Endometrial microvascular endothelial cells (primary cell): Measurements from ENCODE around the gene TKFC. TPM values are rescaled to one million over a fixed set of nuclear protein-coding genes. Genes with fewer than 3 reads are reported as not detected.

Source experiments
- in situ Hi-C: cut with HindIII; loops from 2 replicates; pipeline ENCODE4 v1.10.0; 2017; ENCODE audit warnings: low sequenced_read_pairs, low pct_unique_long_range_greater_than_20kb; ENCODE audit errors: inconsistent ontology term
- total RNA-seq: library from RNA; depleted of rRNA; stranded (reverse); fragments of >200 nt; gene quantifications from one replicate; pipeline ENCODE4 v1.2.3, GENCODE V29; 2015; ENCODE audit errors: inconsistent ontology term

Gene TKFC
- total RNA-seq, 1 donor from 2014 or later: 30.4 TPM

- in situ Hi-C loops: no loop called here
These were observed 9.3 kb downstream of the TKFC start for GRCh38 chr11:61342207-61342803.

GRCh38 chr11:61343792-61344745 lies 11.0 kb downstream of the TKFC start:
- in situ Hi-C loops: no loop called here

- in situ Hi-C loops: no loop called here
These were observed 12.2 kb downstream of the TKFC start for GRCh38 chr11:61345170-61345610.

- in situ Hi-C loops: no loop called here
These were observed 13.2 kb downstream of the TKFC start for GRCh38 chr11:61345954-61346843.

- in situ Hi-C loops: no loop called here
These were observed 15.0 kb downstream of the TKFC start for GRCh38 chr11:61347916-61348461.

GRCh38 chr11:61349189-61349751 lies 16.2 kb downstream of the TKFC start:
- in situ Hi-C loops: no loop called here

GRCh38 chr11:61349916-61350315 lies 16.9 kb downstream of the TKFC start:
- in situ Hi-C loops: no loop called here

GRCh38 chr11:61350336-61350735 lies 17.3 kb downstream of the TKFC start:
- in situ Hi-C loops: no loop called here

GRCh38 chr11:61350803-61351202 lies 17.8 kb downstream of the TKFC start:
- in situ Hi-C loops: no loop called here

- in situ Hi-C loops: no loop called here
These were observed 19.0 kb downstream of the TKFC start for GRCh38 chr11:61352038-61352437.

GRCh38 chr11:61353131-61354067 lies 20.4 kb downstream of the TKFC start:
- in situ Hi-C loops: no loop called here

GRCh38 chr11:61354208-61354607 lies 21.2 kb downstream of the TKFC start:
- in situ Hi-C loops: no loop called here

GRCh38 chr11:61356706-61357105 lies 23.7 kb downstream of the TKFC start:
- in situ Hi-C loops: no loop called here

- in situ Hi-C loops: no loop called here
These were observed 24.3 kb downstream of the TKFC start for GRCh38 chr11:61357233-61357893.

GRCh38 chr11:61357894-61358239 lies 24.8 kb downstream of the TKFC start:
- in situ Hi-C loops: no loop called here

GRCh38 chr11:61358566-61358965 lies 25.5 kb downstream of the TKFC start:
- in situ Hi-C loops: no loop called here

GRCh38 chr11:61359516-61359915 lies 26.5 kb downstream of the TKFC start:
- in situ Hi-C loops: no loop called here
